Left lung (tissue), 10 donors: ENCODE results near the gene EFNB1. TPM values are rescaled to one million over a fixed set of nuclear protein-coding genes. Genes with fewer than 3 reads are reported as not detected.
A peak's percentile ranks its signal among the peaks of the same experiment; 100 is the strongest.

Experiments
- ATAC-seq: fragments of 200-7000 bp; cut with Tn5 transposase; one replicate; pipeline ENCODE4 v1.9.1; 2020; ENCODE audit warnings: moderate library complexity
- DNase-seq, 4 donors: peaks; one replicate each; pipeline ENCODE4 v3.0.0-alpha.2; 2013 to 2020
- H3K27ac ChIP-seq, 2 donors: fragments of 200-600 bp; sonication (generic) in 1 of 2; one replicate each; pipeline versions ENCODE4 v1.5.0 to v1.8.0; 2020 to 2021
- H3K27me3 ChIP-seq, 2 donors: fragments of 200-600 bp; sonication (generic) in 1 of 2; one replicate each; pipeline versions ENCODE4 v1.5.0 to v1.8.0; 2020 to 2021
- H3K36me3 ChIP-seq, 2 donors: fragments of 200-600 bp; sonication (generic) in 1 of 2; one replicate each; pipeline versions ENCODE4 v1.5.0 to v1.8.0; 2020 to 2021
- H3K4me1 ChIP-seq, 2 donors: fragments of 200-600 bp; one replicate each; pipeline ENCODE4 v1.8.0; 2021
- H3K4me3 ChIP-seq, 2 donors: fragments of 200-600 bp; sonication (generic) in 1 of 2; one replicate each; pipeline versions ENCODE4 v1.5.0 to v1.8.0; 2020 to 2021; ENCODE audit warnings: mild to moderate bottlenecking in 1 of 2
- H3K9me3 ChIP-seq, 2 donors: fragments of 200-600 bp; sonication (generic) in 1 of 2; one replicate each; pipeline versions ENCODE4 v1.5.0 to v1.8.0; 2020 to 2021
- CTCF ChIP-seq, 2 donors: fragments of 200-600 bp; sonication (generic) in 1 of 2; IDR thresholded peaks; one replicate each; pipeline versions ENCODE4 v1.5.0 to v1.8.0; 2021; ENCODE audit warnings: antibody characterized with exemption in 2 of 2
- intact Hi-C, 2 donors: fragments of 100-400 bp; cut with DNase I; formaldehyde crosslinking; loops; one replicate each; pipeline versions ENCODE4 v1.11.2 to v1.14.2; 2022
- polyA plus RNA-seq, 6 donors: library from polyadenylated mRNA; unstranded; fragments of 120-200 nt; gene quantifications; one replicate each; pipeline ENCODE4 v1.2.1, GENCODE V29; 2013; ENCODE audit not compliant: insufficient read length in 6 of 6
- total RNA-seq, 2 donors: library from RNA; stranded (reverse); fragmentation: NEBNext Ultra II Directional; extraction: Animal tissue kit (Norgen Biotek cat#: 25700); gene quantifications; one replicate each; pipeline ENCODE4 v1.2.1, GENCODE V29; 2021
- donor health status: DM: no; HTN: yes; CAD: no.
- donor health status: DM: no; HTN: no; CAD: no.

The EFNB1 gene
- total and polyA plus RNA-seq, 8 donors = 34.8 to 69.9 (median 54.7) TPM

GRCh38 chrX:68874076-68874475, 45.3 kb downstream of the EFNB1 start:
- TF ChIP-seq CTCF (IDR thresholded peaks at IDR 0.05) = no peak
- no peaks in the 10 kb centered on the region for H3K36me3 ChIP-seq
- no peaks in the 10 kb centered on the region for H3K9me3 ChIP-seq
- no peaks in the 10 kb centered on the region for H3K27me3 ChIP-seq
- no peak overlapping the region for H3K27ac ChIP-seq
- ATAC-seq = no peak
- no peak for DNase-seq
- no peaks in the 10 kb centered on the region for H3K4me1 ChIP-seq
- H3K4me3 ChIP-seq = no peak overlapping the region
- intact Hi-C loops = no loop called here

- TF ChIP-seq CTCF (IDR thresholded peaks at IDR 0.05) = no peak
- Histone ChIP-seq H3K27me3 (no peaks in the 10 kb centered on the region), H3K36me3 (no peaks in the 10 kb centered on the region), H3K4me3 (no peak overlapping the region), H3K27ac (no peak overlapping the region), H3K4me1 (no peaks in the 10 kb centered on the region), H3K9me3 (no peaks in the 10 kb centered on the region)
- ATAC-seq (no peak), DNase-seq (no peak)
- intact Hi-C loops = no loop called here
Measured at GRCh38 chrX:68876731-68877130, 47.9 kb downstream of the EFNB1 start.

GRCh38 chrX:68877606-68878005, 48.8 kb downstream of the EFNB1 start:
- DNase-seq (no peak), ATAC-seq (no peak)
- Histone ChIP-seq H3K9me3 (no peaks in the 10 kb centered on the region), H3K4me3 (no peak overlapping the region), H3K36me3 (no peaks in the 10 kb centered on the region), H3K4me1 (no peaks in the 10 kb centered on the region), H3K27ac (no peak overlapping the region), H3K27me3 (no peaks in the 10 kb centered on the region)
- intact Hi-C loops = no loop called here
- TF ChIP-seq CTCF (IDR thresholded peaks at IDR 0.05) = no peak

- no peak for TF ChIP-seq CTCF (IDR thresholded peaks at IDR 0.05)
- no peak overlapping the region for H3K4me3 ChIP-seq
- intact Hi-C loops = no loop called here
- H3K4me1 ChIP-seq = no peaks in the 10 kb centered on the region
- no peak overlapping the region for H3K27ac ChIP-seq
- no peak for ATAC-seq
- no peaks in the 10 kb centered on the region for H3K9me3 ChIP-seq
- peaks cover 0 to 3% of the 10 kb centered on the region in 2 donors for H3K27me3 ChIP-seq
- H3K36me3 ChIP-seq = no peaks in the 10 kb centered on the region
- no peak for DNase-seq
Measured at GRCh38 chrX:68878977-68879645, 50.3 kb downstream of the EFNB1 start.

- no peak for TF ChIP-seq CTCF (IDR thresholded peaks at IDR 0.05)
Measured at GRCh38 chrX:68880846-68881552, 52.2 kb downstream of the EFNB1 start.

More at GRCh38 chrX:68880846-68881552, 52.2 kb downstream of the EFNB1 start:
- DNase-seq (peak in 2 of 4 donors; percentile 21 to 59), ATAC-seq (no peak)
- Histone ChIP-seq H3K9me3 (no peaks in the 10 kb centered on the region), H3K4me1 (no peaks in the 10 kb centered on the region), H3K27ac (no peak overlapping the region), H3K4me3 (no peak overlapping the region), H3K36me3 (no peaks in the 10 kb centered on the region), H3K27me3 (peaks cover 0 to 4% of the 10 kb centered on the region in 2 donors)
- intact Hi-C loops = no loop called here
